HG03135 (cell line): ENCODE results near the gene UBASH3B.

ENCODE experiments used
- ATAC-seq: cut with Tn5 transposase; IDR thresholded peaks from one replicate; pipeline ENCODE4 v1.9.1; 2021; ENCODE audit warnings: mild to moderate bottlenecking, moderate library complexity; ENCODE audit not compliant: unreplicated experiment

The UBASH3B gene

GRCh38 chr11:122780296-122780949, 124.9 kb downstream of the UBASH3B start:
- no peak for ATAC-seq

- no peak for ATAC-seq
Observed at GRCh38 chr11:122781378-122782195, 126.1 kb downstream of the UBASH3B start.

- no peak for ATAC-seq
Observed at GRCh38 chr11:122782222-122782621, 126.7 kb downstream of the UBASH3B start.

GRCh38 chr11:122784325-122784955, 128.9 kb downstream of the UBASH3B start:
- no peak for ATAC-seq

GRCh38 chr11:122785031-122785541, 129.6 kb downstream of the UBASH3B start:
- no peak for ATAC-seq

GRCh38 chr11:122786896-122787295, 131.4 kb downstream of the UBASH3B start:
- no peak for ATAC-seq

GRCh38 chr11:122788781-122789535, 133.4 kb downstream of the UBASH3B start:
- no peak for ATAC-seq

- no peak for ATAC-seq
Observed at GRCh38 chr11:122789907-122790306, 134.4 kb downstream of the UBASH3B start.

GRCh38 chr11:122791411-122791810, 135.9 kb downstream of the UBASH3B start:
- no peak for ATAC-seq

- ATAC-seq, result no peak
Observed at GRCh38 chr11:122791836-122792235, 136.3 kb downstream of the UBASH3B start.

GRCh38 chr11:122793515-122793914, 138.0 kb downstream of the UBASH3B start:
- ATAC-seq, result no peak

- ATAC-seq, result no peak
Observed at GRCh38 chr11:122795307-122795706, 139.8 kb downstream of the UBASH3B start.

- ATAC-seq, result no peak
Observed at GRCh38 chr11:122796128-122796717, 140.7 kb downstream of the UBASH3B start.

- ATAC-seq, result no peak
Observed at GRCh38 chr11:122797651-122798050, 142.1 kb downstream of the UBASH3B start.

GRCh38 chr11:122799406-122800105, 144.0 kb downstream of the UBASH3B start:
- ATAC-seq, result no peak

GRCh38 chr11:122802876-122803275, 147.4 kb downstream of the UBASH3B start:
- ATAC-seq, result no peak

- ATAC-seq, result no peak
Observed at GRCh38 chr11:122803306-122803705, 147.8 kb downstream of the UBASH3B start.

GRCh38 chr11:122803716-122804115, 148.2 kb downstream of the UBASH3B start:
- ATAC-seq, result no peak

- ATAC-seq, result no peak
Observed at GRCh38 chr11:122804161-122804560, 148.6 kb downstream of the UBASH3B start.

GRCh38 chr11:122804796-122805195, 149.3 kb downstream of the UBASH3B start:
- no peak for ATAC-seq
